GM23338 (cell line): ENCODE measurements around the gene APOL1. TPM values are rescaled to one million over a fixed set of nuclear protein-coding genes. Genes with fewer than 3 reads are reported as not detected.

Experiments
- JUNB ChIP-seq: IDR thresholded peaks from one replicate; pipeline ENCODE4 v1.6.1; 2016; ENCODE audit warnings: antibody characterized with exemption; ENCODE audit not compliant: unreplicated experiment
- NANOG ChIP-seq: IDR thresholded peaks from 2 replicates; pipeline ENCODE4 v1.6.1; 2016; ENCODE audit warnings: antibody characterized with exemption, borderline replicate concordance
- REST ChIP-seq: IDR thresholded peaks from one replicate; pipeline ENCODE4 v1.6.1; 2018; ENCODE audit warnings: antibody characterized with exemption; ENCODE audit not compliant: unreplicated experiment
- ZNF331 ChIP-seq: fragments of 250-450 bp; sonication (Bioruptor Pico); IDR thresholded peaks from 2 replicates; pipeline ENCODE4 v1.5.0; 2020; ENCODE audit warnings: low read depth, mild to moderate bottlenecking, moderate library complexity
- polyA plus RNA-seq: library from polyadenylated mRNA; unstranded; fragments of >200 nt; fragmentation: Nextera tagmentation; extraction: Ambion mirVana; gene quantifications from 2 replicates; pipeline ENCODE4 v1.2.1, GENCODE V29; 2016
- total RNA-seq: library from RNA; depleted of rRNA; stranded (reverse); fragments of >200 nt; shearing (Covaris generic); gene quantifications from 2 replicates; pipeline ENCODE4 v1.2.3, GENCODE V29; 2014
- TF ChIP-seq, protein P1 (sequence below): fragments of 250-450 bp; sonication (Bioruptor Pico); IDR thresholded peaks from 2 replicates; pipeline ENCODE4 v1.5.0; 2020; ENCODE audit warnings: mild to moderate bottlenecking, moderate library complexity
- TF ChIP-seq, protein P2 (sequence below), 2 experiments: fragments of 200-600 bp in 1 of 2; sonication (generic) in 1 of 2; conservative IDR thresholded peaks; 2 replicates each; pipeline versions ENCODE4 v1.5.1 to v1.6.1; 2016 to 2017; ENCODE audit warnings: antibody characterized with exemption in 2 of 2, low read depth in 2 of 2, mild to moderate bottlenecking in 2 of 2, moderate library complexity in 1 of 2

APOL1 gene
- total and polyA plus RNA-seq, 2 experiments from 2014 or later: 0.11 TPM; not detected in 1

DNA sequence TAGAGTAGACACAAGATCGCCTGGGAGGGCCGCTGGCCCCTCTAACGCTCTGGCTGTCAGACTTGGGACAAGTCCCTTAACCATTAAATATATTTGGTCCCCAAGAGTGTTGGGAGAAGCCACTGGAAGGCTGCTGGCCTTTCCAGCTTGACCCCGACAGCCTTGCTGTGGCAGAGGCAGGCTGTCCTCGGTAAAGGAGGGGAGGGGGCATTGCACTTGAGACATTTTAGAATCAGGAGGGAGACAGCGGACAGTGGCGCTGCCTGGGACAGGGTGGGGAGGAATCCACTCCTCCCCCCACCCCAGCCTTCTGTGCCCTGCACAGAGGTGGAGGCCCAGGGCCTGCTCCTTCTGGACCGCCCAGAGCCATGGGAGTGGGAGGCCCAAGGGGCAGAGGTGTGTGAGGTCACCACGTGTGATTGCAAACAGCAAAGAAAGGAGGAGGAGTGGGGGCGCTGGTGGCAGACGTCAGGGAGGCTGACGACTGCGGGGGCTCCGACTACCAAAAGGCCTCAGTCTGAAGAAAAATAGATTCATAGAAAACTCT lies 28.9 kb downstream of the APOL1 start (continued):
- TF ChIP-seq, protein P1, sequence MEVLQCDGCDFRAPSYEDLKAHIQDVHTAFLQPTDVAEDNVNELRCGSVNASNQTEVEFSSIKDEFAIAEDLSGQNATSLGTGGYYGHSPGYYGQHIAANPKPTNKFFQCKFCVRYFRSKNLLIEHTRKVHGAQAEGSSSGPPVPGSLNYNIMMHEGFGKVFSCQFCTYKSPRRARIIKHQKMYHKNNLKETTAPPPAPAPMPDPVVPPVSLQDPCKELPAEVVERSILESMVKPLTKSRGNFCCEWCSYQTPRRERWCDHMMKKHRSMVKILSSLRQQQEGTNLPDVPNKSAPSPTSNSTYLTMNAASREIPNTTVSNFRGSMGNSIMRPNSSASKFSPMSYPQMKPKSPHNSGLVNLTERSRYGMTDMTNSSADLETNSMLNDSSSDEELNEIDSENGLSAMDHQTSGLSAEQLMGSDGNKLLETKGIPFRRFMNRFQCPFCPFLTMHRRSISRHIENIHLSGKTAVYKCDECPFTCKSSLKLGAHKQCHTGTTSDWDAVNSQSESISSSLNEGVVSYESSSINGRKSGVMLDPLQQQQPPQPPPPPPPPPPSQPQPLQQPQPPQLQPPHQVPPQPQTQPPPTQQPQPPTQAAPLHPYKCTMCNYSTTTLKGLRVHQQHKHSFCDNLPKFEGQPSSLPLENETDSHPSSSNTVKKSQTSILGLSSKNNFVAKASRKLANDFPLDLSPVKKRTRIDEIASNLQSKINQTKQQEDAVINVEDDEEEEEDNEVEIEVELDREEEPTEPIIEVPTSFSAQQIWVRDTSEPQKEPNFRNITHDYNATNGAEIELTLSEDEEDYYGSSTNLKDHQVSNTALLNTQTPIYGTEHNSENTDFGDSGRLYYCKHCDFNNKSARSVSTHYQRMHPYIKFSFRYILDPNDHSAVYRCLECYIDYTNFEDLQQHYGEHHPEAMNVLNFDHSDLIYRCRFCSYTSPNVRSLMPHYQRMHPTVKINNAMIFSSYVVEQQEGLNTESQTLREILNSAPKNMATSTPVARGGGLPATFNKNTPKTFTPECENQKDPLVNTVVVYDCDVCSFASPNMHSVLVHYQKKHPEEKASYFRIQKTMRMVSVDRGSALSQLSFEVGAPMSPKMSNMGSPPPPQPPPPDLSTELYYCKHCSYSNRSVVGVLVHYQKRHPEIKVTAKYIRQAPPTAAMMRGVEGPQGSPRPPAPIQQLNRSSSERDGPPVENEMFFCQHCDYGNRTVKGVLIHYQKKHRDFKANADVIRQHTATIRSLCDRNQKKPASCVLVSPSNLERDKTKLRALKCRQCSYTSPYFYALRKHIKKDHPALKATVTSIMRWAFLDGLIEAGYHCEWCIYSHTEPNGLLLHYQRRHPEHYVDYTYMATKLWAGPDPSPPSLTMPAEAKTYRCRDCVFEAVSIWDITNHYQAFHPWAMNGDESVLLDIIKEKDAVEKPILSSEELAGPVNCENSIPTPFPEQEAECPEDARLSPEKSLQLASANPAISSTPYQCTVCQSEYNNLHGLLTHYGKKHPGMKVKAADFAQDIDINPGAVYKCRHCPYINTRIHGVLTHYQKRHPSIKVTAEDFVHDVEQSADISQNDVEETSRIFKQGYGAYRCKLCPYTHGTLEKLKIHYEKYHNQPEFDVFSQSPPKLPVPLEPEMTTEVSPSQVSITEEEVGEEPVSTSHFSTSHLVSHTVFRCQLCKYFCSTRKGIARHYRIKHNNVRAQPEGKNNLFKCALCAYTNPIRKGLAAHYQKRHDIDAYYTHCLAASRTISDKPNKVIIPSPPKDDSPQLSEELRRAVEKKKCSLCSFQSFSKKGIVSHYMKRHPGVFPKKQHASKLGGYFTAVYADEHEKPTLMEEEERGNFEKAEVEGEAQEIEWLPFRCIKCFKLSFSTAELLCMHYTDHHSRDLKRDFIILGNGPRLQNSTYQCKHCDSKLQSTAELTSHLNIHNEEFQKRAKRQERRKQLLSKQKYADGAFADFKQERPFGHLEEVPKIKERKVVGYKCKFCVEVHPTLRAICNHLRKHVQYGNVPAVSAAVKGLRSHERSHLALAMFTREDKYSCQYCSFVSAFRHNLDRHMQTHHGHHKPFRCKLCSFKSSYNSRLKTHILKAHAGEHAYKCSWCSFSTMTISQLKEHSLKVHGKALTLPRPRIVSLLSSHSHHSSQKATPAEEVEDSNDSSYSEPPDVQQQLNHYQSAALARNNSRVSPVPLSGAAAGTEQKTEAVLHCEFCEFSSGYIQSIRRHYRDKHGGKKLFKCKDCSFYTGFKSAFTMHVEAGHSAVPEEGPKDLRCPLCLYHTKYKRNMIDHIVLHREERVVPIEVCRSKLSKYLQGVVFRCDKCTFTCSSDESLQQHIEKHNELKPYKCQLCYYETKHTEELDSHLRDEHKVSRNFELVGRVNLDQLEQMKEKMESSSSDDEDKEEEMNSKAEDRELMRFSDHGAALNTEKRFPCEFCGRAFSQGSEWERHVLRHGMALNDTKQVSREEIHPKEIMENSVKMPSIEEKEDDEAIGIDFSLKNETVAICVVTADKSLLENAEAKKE (CRISPR knock-in tag): no peak
- no peak for TF ChIP-seq ZNF331
- no peak for TF ChIP-seq NANOG
- TF ChIP-seq JUNB: no peak
- TF ChIP-seq REST: no peak
- TF ChIP-seq, protein P2, sequence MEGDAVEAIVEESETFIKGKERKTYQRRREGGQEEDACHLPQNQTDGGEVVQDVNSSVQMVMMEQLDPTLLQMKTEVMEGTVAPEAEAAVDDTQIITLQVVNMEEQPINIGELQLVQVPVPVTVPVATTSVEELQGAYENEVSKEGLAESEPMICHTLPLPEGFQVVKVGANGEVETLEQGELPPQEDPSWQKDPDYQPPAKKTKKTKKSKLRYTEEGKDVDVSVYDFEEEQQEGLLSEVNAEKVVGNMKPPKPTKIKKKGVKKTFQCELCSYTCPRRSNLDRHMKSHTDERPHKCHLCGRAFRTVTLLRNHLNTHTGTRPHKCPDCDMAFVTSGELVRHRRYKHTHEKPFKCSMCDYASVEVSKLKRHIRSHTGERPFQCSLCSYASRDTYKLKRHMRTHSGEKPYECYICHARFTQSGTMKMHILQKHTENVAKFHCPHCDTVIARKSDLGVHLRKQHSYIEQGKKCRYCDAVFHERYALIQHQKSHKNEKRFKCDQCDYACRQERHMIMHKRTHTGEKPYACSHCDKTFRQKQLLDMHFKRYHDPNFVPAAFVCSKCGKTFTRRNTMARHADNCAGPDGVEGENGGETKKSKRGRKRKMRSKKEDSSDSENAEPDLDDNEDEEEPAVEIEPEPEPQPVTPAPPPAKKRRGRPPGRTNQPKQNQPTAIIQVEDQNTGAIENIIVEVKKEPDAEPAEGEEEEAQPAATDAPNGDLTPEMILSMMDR (conservative IDR thresholded peaks at IDR 0.05; ENCODE audit: low read depth in 2 of 2): no peak
